Stimulated activated CD8-positive, alpha-beta memory T cell treated with anti-CD3 and anti-CD28 coated beads, Interleukin-4, amount 100 ng/mL, for 24 hours (primary cell): ENCODE measurements around the gene HOXB3.

Experiments used
- DNase-seq: peaks from one replicate; pipeline ENCODE4 v3.0.0-alpha.2; 2020; ENCODE audit warnings: low read depth

Gene HOXB3

GRCh38 chr17:48500435-48501426 is 89.3 kb downstream of the HOXB3 start:
- no peak for DNase-seq

- no peak for DNase-seq
These were observed 90.2 kb downstream of the HOXB3 start for GRCh38 chr17:48499735-48500434.

- DNase-seq: no peak
These were observed 90.8 kb downstream of the HOXB3 start for GRCh38 chr17:48499248-48499647.
